ENCODE results near the gene PRKCD. TPM values are rescaled to one million over a fixed set of nuclear protein-coding genes. Genes with fewer than 3 reads are reported as not detected.

The PRKCD gene
- total and polyA plus RNA-seq, 2 donors, result 5.2 to 23.8 TPM

- DNase-seq (ENCODE audit: extremely low spot score), result no peak
- no peaks in the 10 kb centered on the region for H3K4me1 ChIP-seq (ENCODE audit: insufficient read depth)
- no peak overlapping the region for H3K4me3 ChIP-seq (ENCODE audit: low read depth, low read length)
- 89% methylated on average over 3 of the region's 3 CpGs for WGBS
- H3K36me3 ChIP-seq (ENCODE audit: insufficient read depth), result peaks cover 10% of the 10 kb centered on the region
- no peak overlapping the region for H3K27ac ChIP-seq (ENCODE audit: low read depth)
Observed at GRCh38 chr3:53190659-53191058, 29.6 kb downstream of the PRKCD start.

- no peak overlapping the region for H3K27ac ChIP-seq (ENCODE audit: low read depth)
- H3K36me3 ChIP-seq (ENCODE audit: insufficient read depth), result peaks cover 7% of the 10 kb centered on the region
- H3K4me1 ChIP-seq (ENCODE audit: insufficient read depth), result no peaks in the 10 kb centered on the region
- 85% methylated on average over 16 of the region's 16 CpGs for WGBS
- H3K4me3 ChIP-seq (ENCODE audit: low read depth, low read length), result no peak overlapping the region
- DNase-seq (ENCODE audit: extremely low spot score), result no peak
Observed at GRCh38 chr3:53191836-53192480, 30.9 kb downstream of the PRKCD start.

GRCh38 chr3:53192608-53193007 is 31.6 kb downstream of the PRKCD start:
- no peak overlapping the region for H3K27ac ChIP-seq (ENCODE audit: low read depth)
- no peak for DNase-seq (ENCODE audit: extremely low spot score)
- H3K4me1 ChIP-seq (ENCODE audit: insufficient read depth), result no peaks in the 10 kb centered on the region
- H3K36me3 ChIP-seq (ENCODE audit: insufficient read depth), result peaks cover 7% of the 10 kb centered on the region
- WGBS, result 56% methylated on average over 3 of the region's 3 CpGs
- H3K4me3 ChIP-seq (ENCODE audit: low read depth, low read length), result no peak overlapping the region

GRCh38 chr3:53193466-53194209 is 32.6 kb downstream of the PRKCD start:
- Histone ChIP-seq H3K36me3 (ENCODE audit: insufficient read depth) (peaks cover 7% of the 10 kb centered on the region), H3K27ac (ENCODE audit: low read depth) (no peak overlapping the region), H3K4me1 (ENCODE audit: insufficient read depth) (no peaks in the 10 kb centered on the region), H3K4me3 (ENCODE audit: low read depth, low read length) (no peak overlapping the region)
- WGBS, result 31% methylated on average over 11 of the region's 11 CpGs
- DNase-seq (ENCODE audit: extremely low spot score), result no peak

- whole genome bisulfite sequencing, result 51% methylated on average over 14 of the region's 14 CpGs
- Histone ChIP-seq H3K36me3 (ENCODE audit: insufficient read depth) (peaks cover 6% of the 10 kb centered on the region), H3K4me1 (ENCODE audit: insufficient read depth) (no peaks in the 10 kb centered on the region), H3K27ac (ENCODE audit: low read depth) (no peak overlapping the region), H3K4me3 (ENCODE audit: low read depth, low read length) (no peak overlapping the region)
- no peak for DNase-seq (ENCODE audit: extremely low spot score)
Observed at GRCh38 chr3:53194210-53195065, 33.4 kb downstream of the PRKCD start.

- Histone ChIP-seq H3K4me1 (ENCODE audit: insufficient read depth) (no peaks in the 10 kb centered on the region), H3K27ac (ENCODE audit: low read depth) (no peak overlapping the region), H3K4me3 (ENCODE audit: low read depth, low read length) (no peak overlapping the region), H3K36me3 (ENCODE audit: insufficient read depth) (peaks cover 3% of the 10 kb centered on the region)
- no peak for DNase-seq (ENCODE audit: extremely low spot score)
- 89% methylated on average over 10 of the region's 10 CpGs for WGBS
Observed at GRCh38 chr3:53195066-53195450, 34.0 kb downstream of the PRKCD start.

- H3K36me3 ChIP-seq (ENCODE audit: insufficient read depth), result peaks cover under 1% of the 10 kb centered on the region
- WGBS, result 29% methylated on average over 36 of the region's 36 CpGs
- H3K27ac ChIP-seq (ENCODE audit: low read depth), result no peak overlapping the region
- DNase-seq (ENCODE audit: extremely low spot score), result no peak
- no peak overlapping the region for H3K4me3 ChIP-seq (ENCODE audit: low read depth, low read length)
- no peaks in the 10 kb centered on the region for H3K4me1 ChIP-seq (ENCODE audit: insufficient read depth)
Observed at GRCh38 chr3:53195602-53196574, 34.9 kb downstream of the PRKCD start.

- DNase-seq (ENCODE audit: extremely low spot score), result no peak
- WGBS, result 57% methylated on average over 17 of the region's 17 CpGs
- Histone ChIP-seq H3K36me3 (ENCODE audit: insufficient read depth) (no peaks in the 10 kb centered on the region), H3K27ac (ENCODE audit: low read depth) (no peak overlapping the region), H3K4me1 (ENCODE audit: insufficient read depth) (no peaks in the 10 kb centered on the region), H3K4me3 (ENCODE audit: low read depth, low read length) (no peak overlapping the region)
Observed at GRCh38 chr3:53196575-53197407, 35.8 kb downstream of the PRKCD start.

- DNase-seq (ENCODE audit: extremely low spot score), result no peak
- Histone ChIP-seq H3K27ac (ENCODE audit: low read depth) (no peak overlapping the region), H3K4me3 (ENCODE audit: low read depth, low read length) (no peak overlapping the region), H3K36me3 (ENCODE audit: insufficient read depth) (no peaks in the 10 kb centered on the region), H3K4me1 (ENCODE audit: insufficient read depth) (no peaks in the 10 kb centered on the region)
- WGBS, result 65% methylated on average over 10 of the region's 10 CpGs
Observed at GRCh38 chr3:53198256-53198977, 37.4 kb downstream of the PRKCD start.

GRCh38 chr3:53198996-53199395 is 38.0 kb downstream of the PRKCD start:
- no peak for DNase-seq (ENCODE audit: extremely low spot score)
- Histone ChIP-seq H3K4me1 (ENCODE audit: insufficient read depth) (no peaks in the 10 kb centered on the region), H3K27ac (ENCODE audit: low read depth) (no peak overlapping the region), H3K4me3 (ENCODE audit: low read depth, low read length) (no peak overlapping the region), H3K36me3 (ENCODE audit: insufficient read depth) (no peaks in the 10 kb centered on the region)
- WGBS, result 84% methylated on average over 7 of the region's 7 CpGs

GRCh38 chr3:53199834-53200233 is 38.8 kb downstream of the PRKCD start:
- no peaks in the 10 kb centered on the region for H3K4me1 ChIP-seq (ENCODE audit: insufficient read depth)
- no peaks in the 10 kb centered on the region for H3K36me3 ChIP-seq (ENCODE audit: insufficient read depth)
- no peak overlapping the region for H3K27ac ChIP-seq (ENCODE audit: low read depth)
- DNase-seq (ENCODE audit: extremely low spot score), result no peak
- whole genome bisulfite sequencing, result 68% methylated on average over 3 of the region's 3 CpGs
- no peak overlapping the region for H3K4me3 ChIP-seq (ENCODE audit: low read depth, low read length)

Measured in urinary bladder (tissue), 4 donors.